DOHH2 (cell line): ENCODE measurements around the gene TPH2.

Experiments
- EZH2phosphoT487 ChIP-seq: fragments of 200-600 bp; sonication (generic); IDR thresholded peaks from 2 replicates; pipeline ENCODE4 v1.6.1; 2017; ENCODE audit warnings: borderline replicate concordance, mild to moderate bottlenecking, antibody characterized with exemption, low read length, moderate library complexity, mixed read lengths
- TF ChIP-seq, protein P1 (sequence below): fragments of 200-600 bp; sonication (generic); IDR thresholded peaks from one replicate; pipeline ENCODE4 v1.5.1; 2014; ENCODE audit warnings: antibody characterized with exemption, mild to moderate bottlenecking, low read depth, low read length; ENCODE audit not compliant: poor library complexity, severe bottlenecking

DNA sequence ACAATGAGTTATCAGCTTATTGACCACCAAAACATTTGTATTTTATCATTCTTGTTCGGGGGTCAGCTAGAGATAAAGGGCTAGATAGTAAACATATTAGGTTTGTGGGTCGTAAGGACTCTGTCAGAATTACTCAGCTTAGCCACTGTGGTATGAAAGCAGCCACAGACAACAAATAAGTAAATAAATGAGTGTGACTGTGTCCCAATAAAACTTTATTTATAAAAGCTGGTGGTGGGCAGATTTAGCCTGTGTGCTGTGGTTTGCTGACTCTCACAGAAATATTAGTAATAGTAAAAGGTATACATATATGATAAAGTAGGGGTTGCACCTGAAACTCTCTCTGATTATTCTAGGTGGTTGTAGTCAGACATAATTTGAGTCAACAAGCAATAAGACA lies 56.1 kb downstream of the TPH2 start:
- TF ChIP-seq, protein P1, sequence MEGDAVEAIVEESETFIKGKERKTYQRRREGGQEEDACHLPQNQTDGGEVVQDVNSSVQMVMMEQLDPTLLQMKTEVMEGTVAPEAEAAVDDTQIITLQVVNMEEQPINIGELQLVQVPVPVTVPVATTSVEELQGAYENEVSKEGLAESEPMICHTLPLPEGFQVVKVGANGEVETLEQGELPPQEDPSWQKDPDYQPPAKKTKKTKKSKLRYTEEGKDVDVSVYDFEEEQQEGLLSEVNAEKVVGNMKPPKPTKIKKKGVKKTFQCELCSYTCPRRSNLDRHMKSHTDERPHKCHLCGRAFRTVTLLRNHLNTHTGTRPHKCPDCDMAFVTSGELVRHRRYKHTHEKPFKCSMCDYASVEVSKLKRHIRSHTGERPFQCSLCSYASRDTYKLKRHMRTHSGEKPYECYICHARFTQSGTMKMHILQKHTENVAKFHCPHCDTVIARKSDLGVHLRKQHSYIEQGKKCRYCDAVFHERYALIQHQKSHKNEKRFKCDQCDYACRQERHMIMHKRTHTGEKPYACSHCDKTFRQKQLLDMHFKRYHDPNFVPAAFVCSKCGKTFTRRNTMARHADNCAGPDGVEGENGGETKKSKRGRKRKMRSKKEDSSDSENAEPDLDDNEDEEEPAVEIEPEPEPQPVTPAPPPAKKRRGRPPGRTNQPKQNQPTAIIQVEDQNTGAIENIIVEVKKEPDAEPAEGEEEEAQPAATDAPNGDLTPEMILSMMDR = no peak
- no peak for TF ChIP-seq EZH2phosphoT487
